Measurements from ENCODE around the gene BMP2.

DNA sequence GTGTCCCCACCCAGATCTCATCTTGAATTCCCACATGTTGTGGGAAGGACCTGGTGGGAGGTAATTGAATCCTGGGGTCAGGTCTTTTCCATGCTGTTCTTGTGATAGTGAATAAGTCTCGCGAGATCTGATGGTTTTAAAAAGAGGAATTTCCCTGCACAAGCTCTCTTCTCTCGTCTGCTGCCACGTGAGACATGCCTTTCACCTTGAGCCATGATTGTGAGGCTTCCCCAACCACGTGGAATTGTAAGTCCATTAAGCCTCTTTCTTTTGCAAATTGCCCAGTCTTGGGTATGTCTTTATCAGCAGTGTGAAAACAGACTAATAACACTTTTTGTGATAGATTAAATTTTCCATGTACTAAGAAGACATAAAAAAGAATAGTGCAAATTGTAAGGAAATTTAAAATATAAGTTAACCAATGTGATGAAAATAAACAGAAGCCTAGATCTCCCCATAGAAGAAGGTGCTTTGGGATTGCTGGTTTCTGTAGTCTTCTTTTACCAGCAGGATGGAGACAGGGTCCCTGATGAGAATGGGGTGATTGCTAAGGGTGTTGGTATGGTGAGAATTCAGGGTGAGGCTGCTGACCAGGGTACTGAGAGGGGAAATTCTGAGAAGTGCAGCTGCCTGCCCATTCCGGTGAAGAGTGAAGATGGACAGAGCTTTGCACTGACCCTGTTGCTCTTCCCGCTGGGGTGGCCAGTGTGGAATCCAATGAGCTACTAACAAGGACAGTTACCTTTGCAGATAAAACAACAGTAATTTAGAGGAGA, 50.7 kb downstream of the BMP2 start:
- no peak for TF ChIP-seq EP300 (IDR thresholded peaks at IDR 0.05; ENCODE audit: low read depth)
- no peak for TF ChIP-seq POLR2AphosphoS5 (IDR thresholded peaks at IDR 0.05)
- TF ChIP-seq, protein P1, sequence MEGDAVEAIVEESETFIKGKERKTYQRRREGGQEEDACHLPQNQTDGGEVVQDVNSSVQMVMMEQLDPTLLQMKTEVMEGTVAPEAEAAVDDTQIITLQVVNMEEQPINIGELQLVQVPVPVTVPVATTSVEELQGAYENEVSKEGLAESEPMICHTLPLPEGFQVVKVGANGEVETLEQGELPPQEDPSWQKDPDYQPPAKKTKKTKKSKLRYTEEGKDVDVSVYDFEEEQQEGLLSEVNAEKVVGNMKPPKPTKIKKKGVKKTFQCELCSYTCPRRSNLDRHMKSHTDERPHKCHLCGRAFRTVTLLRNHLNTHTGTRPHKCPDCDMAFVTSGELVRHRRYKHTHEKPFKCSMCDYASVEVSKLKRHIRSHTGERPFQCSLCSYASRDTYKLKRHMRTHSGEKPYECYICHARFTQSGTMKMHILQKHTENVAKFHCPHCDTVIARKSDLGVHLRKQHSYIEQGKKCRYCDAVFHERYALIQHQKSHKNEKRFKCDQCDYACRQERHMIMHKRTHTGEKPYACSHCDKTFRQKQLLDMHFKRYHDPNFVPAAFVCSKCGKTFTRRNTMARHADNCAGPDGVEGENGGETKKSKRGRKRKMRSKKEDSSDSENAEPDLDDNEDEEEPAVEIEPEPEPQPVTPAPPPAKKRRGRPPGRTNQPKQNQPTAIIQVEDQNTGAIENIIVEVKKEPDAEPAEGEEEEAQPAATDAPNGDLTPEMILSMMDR (IDR thresholded peaks at IDR 0.05) = no peak
- no peak for TF ChIP-seq POLR2A (IDR thresholded peaks at IDR 0.05)

All from transverse colon (tissue), 4 donors.